HG03108 (cell line): ENCODE results near the gene VPS45.

Source experiments
- ATAC-seq: cut with Tn5 transposase; IDR thresholded peaks from one replicate; pipeline ENCODE4 v1.9.1; 2021; ENCODE audit warnings: moderate library complexity; ENCODE audit not compliant: unreplicated experiment

Gene VPS45

DNA sequence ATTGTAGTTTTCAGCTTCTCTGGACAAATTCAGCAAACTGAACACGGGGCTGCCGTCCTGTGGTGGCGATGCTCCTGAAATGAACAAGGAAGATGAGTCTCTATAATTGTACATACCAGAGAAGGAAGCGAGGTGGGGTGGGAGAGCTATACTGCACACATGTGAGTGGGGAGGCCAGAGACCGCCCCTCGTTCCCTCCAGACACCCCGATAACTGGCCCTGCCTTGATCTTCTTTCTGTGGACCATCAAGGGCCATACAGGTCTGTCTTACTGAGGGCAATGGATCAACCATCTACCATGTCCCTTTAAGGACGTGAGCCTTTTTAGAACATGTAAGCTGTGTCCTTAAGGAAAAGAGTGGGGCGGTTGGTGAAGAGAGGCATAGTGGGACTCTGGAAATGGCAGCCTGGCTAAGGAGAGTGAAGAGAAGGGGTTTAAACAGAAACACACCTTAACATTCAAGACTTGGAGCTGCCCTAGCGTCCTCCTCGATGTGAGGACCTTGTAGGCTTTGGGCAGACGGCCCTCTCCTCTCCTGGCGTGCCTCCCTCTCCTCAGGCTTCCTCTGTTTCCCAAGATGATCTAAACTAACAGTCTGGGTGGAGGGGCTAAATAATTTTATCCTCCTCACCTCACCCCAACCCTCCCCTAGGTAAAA lies 88.0 kb downstream of the VPS45 start:
- no peak for ATAC-seq

DNA sequence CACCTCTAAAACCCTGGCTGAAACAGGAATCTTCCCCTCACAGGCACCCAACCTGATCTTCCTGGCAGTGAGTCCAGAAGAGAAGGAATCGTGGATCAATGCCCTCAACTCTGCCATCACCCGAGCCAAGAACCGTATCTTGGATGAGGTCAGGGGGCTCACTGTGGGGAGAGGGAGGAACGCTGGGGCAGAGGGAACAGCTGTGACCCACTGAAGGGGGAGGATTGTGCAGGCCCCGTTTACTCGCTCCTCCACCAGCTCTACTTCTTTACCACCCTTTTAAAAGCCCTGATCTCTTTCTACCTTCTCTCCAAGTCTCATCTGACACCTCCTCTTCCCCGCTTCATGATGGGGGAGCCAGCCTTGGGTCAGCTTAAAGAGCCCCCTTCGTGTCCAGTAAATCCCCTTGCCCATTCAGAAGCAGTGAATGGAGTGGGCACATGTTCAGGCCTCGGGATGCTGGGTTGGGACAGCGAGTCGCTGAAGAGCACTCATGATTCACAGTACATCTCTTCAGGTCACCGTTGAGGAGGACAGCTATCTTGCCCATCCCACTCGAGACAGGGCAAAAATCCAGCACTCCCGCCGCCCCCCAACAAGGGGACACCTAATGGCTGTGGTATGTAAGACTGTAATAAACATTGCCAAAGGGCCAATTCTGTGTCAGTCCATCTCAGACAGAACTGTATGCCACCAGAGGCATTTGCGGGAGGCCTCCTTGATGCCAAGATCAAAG lies 89.5 kb downstream of the VPS45 start:
- no peak for ATAC-seq

DNA sequence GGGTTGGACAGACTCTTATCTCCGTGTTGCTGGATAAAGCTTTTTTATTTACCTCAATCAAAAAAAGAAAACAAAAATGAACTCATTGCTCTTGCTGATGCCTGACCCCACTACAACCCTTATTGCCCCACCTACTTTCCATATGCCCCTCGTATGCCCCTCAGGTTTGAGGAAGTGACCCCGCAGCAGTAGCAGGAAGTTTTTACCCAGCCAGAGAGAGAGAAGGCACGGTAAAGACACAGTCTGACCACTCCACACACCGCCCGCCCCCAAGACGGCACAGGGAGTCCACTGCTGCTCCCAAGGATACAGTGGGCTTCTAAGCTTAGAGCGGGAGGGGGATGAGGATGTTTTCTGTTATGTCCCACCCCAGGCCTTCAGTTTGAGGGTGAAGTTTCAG lies 92.0 kb downstream of the VPS45 start:
- ATAC-seq = peak; percentile 30

DNA sequence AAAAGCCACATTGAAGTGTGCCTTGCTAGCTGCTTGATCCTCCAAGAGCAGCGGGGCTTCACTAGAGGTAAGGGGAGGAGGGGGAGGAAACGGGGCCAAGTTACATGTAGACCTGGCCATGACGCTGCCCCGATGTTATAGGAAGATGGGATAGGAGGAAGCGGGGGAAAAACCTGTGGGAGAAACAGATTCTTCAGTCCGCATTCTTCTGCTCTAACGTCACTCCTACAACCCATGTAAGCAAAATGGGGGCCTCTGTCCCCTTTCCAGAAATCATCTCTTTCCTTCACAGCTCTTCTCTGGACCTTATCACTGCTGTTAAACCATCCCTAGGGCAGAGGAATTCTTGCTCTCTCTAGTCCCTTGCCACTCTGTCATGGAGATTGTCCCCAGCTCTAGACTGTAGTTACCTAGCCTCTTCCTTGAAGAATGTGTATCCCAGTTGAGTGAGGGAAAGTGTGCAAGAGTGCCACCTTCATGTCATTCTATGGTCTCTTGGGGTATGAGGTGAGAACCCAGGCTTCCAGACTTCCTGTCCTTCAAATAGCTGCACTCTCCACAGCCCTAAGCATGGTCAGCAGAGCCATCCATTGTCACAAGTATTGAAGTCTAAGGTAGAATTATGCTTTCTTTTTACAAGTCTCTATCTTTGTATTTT lies 93.5 kb downstream of the VPS45 start:
- ATAC-seq = no peak

DNA sequence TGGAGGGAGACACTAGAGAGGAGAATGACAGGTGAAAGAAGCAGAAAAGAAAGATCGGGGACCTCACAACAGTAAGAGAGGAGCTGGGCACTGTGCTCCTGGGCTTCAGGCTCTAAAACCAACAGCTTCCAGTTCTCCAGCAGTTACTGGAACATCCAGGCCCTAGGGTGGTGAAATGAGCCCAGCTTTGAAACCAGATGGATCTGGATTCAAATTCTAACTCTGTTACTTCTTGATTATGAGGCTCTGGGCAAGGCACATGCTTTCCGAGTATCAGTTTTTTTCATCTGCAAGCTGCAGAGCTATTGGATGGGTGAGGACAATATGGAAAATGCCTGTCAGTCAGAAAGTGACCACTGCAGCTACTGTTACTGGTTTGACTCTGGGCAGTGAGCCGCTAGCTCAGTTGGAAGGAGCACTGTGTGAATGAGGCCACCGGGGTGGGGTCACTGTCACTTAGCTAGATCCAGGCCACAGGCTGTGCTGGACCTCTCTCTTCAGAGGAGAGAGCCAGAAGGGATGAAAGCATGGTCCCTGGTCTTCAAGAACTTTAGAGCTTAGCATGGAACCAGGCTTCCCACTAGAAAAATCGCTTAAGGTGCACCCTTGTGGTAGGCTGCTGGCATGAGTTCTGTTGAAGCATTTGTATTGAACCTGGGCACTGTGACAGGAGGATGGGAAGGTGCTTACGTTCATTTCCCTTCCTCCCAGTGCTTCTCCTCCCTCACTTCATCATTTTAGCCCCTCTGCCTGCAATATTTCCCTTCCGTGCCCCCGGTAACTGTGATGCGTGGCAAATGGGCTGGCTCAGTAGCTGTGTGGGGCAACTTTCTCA lies 94.4 kb downstream of the VPS45 start:
- ATAC-seq = no peak

DNA sequence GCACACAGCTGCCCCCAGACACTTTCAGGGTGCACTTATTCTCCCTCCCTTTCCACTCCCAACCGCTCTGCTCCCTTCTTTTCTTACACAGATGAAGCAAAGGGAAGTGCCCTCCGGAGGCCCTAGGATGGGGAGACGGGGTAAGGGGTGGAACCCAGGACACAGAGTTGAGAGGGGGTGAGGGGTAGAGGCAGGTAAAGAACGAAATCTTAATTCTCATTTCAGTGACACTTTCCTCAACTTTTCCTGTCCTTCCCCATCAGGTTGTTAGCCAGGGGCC lies 94.9 kb downstream of the VPS45 start:
- ATAC-seq = no peak

DNA sequence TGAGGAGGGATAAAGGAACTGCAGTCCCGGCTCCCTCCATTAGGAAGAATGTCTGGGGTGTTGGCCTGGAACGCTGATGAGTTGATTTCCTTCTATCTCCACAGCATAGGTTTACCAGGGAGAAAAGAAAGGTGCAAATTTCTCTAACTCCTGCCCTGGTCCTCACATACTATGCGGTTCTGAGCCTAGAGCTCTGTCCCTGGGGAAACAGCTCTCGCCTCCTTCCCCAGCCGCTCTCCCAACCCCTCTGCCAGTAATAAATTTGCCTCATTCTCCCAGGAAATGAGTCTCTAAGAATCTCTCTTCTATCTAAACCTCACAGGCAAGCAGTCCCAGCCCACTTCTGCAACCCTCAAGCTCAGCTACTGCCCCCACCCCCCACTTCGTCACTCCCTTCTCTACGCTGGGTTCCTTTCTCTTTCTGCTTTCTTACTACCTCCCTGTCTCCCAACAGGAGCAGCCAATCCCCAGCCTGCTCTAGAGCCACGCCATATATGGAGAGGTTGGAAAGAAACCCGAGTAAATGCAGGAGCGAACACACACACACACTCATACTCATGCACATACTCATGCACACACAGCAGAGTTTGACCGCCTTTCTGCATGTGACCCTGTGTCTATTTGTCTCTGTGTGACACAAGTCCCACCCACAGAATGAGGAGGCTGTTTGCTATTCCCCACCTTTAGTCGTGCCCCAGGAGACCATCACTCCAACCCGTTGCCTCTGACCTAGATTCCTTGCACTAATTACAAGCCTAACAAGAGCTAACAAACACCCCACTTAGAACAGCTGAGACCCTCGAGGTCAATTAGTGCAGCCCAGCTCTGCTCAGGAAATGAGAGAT lies 95.5 kb downstream of the VPS45 start:
- ATAC-seq = peak; percentile 19

DNA sequence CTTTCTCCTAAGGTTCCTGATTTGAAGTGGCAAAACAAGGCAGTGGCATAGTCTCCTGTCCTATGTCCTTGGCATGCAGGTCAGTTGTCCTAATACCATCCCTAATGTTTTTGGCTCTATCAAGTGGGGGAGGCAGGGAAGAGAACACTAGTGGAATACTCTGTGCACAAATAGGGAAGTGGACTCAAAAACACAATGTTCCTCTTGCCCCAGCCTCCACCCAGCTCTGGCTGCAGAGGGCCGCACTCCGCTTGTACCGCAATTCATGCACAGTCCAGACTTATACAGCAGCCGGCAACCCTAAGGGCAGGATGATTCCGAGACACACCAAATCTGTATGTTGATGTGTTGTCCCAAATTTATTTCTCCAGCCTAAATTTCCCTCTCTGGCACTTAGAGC lies 96.6 kb downstream of the VPS45 start:
- no peak for ATAC-seq

DNA sequence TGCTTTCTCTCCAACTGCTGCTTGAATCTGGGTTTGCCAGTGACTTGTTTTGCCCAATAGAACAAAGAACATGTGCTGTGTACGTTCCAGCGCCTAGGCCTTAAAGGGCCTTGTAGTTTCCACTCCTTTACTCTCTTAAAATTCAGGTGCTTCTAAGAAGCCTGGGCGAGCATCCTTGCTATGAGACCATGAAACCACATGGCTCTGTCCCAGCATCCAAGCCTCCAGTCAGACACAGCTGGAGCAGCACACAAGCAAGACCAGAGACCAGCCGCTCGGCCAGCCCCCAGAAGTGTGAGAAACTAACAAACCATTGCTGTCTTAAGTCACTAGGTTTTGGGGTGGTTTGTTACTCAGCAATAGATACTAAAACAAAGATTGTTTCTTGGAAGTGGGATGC lies 97.2 kb downstream of the VPS45 start:
- ATAC-seq = no peak

DNA sequence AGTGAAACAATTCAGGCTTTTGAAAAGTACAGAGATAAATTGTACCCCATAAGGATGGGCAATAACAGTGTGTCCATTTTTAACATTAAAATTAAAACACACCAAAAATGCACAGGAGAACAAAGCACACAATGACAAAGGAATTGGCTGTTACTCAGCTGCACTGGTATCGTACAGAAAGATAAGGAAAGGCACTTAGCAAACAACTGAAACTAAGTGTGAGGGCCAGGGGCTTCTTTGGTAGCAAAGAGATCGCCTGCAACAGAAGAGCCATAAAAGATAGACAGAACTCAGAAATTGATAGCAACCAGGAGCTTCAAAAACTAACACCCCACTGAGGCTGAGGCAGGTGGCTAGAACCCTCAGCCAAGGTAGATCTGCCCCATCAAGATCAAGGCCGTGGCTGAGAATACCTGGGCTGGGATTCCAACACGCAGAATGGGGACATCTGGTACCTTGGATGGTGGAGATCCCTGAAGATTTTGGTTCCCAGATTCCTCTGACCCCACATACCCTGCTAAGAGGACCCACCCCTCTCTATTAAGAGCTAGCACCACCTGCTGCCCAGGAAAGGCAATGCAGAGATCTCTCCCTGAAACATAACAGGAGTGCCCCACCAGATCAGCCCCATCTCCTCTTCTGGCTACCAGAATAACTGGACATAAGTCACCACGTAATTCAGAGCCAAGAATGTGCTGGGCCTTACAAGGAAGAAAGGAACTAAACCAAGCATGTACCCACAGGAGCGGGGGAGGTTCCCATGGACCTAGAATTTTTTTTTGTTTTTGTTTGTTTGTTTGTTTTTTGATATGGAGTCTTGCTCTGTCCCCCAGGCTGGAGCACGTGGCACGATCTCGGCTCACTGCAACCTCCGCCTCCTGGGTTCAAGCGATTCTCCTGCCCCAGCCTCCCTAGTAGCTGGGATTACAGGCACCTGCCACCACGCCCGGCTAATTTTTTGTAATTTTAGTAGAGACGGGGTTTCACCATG lies 98.3 kb downstream of the VPS45 start:
- no peak for ATAC-seq

DNA sequence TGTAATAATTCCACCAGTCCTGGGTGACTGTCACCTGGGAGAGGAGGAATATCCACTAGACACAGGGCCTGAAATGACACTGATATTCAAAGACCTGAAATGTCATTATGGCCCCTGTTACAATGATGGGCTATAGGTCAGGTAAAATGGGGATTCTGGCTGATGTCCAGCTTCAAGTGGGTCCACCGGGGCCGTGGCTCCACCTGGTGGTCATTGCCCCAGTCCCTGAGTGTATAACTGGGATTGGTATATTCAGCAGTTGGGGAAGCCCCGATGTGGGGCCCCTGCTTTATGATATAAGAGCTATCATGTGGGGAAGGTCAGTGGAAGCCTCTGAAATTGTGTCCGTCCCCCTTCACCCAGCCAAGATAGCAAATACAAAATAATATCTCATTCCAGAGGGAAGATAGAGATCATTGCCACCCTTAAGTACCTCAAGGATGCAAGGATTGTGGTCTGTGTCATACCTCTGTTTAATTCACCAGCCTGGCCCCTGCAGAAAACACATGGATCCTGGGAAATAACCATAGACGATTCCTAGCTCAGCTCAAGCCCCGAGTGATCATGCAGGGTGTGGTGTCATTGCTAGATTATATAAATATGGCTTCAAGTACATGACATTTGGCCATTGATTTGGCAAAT lies 101.5 kb downstream of the VPS45 start:
- ATAC-seq = no peak

DNA sequence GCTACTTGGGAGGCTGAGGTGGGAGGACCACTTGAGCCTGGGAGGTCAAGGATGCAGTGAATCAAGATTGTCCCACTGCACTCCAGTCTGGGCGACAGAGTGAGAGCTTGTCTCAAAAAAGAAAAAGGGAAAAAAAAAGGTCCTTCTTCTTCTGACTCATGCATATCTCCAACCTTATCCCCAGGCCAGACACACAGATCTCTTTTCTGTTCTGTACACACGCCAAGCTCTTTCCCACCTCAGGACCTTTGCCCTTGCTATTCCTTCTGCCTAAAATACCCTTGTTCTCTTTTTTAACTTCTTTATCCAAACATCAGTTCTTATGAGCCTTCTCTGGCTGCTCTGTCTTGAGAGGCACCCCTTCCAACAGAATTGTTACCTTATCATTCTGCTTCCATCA lies 104.2 kb downstream of the VPS45 start:
- ATAC-seq = no peak

DNA sequence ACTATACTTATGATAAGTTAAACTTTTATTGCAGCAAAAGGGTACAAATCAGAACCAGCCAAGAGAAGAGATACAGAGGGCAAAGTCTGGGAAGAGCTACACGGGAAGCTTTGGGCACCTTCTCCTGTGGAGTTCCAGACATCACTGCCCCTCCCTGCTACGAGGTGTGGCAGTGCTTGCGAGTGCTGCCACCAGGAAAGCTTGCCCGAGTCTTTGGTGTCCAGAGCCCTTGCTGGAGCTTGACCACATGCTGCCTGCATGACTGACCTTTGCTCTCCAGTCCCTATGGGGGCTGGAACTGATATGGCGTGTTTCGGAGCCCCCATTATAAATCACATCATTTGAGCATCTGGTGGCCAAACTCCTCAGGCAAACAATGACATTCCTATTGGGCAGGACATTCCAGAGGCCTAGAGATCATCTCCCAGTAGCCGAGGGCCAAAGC lies 105.6 kb downstream of the VPS45 start:
- no peak for ATAC-seq

DNA sequence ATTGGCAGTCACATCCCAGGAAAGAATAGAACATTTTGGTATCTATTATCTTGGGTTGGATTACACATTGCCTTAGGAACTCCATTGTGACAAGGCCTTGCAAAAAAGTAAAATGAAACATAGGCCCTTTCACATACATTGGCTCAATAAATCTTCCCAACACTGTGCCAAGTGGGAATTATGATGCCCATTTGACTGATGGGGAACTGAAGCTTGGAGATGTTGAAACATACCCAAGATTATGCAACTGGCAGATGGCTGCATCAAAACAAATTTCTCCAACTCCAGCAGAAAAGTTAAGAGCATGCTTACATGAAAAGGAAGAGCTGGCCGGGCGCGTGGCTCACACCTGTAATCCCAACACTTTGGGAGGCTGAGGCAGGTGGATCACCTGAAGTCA lies 109.0 kb downstream of the VPS45 start:
- ATAC-seq = no peak

DNA sequence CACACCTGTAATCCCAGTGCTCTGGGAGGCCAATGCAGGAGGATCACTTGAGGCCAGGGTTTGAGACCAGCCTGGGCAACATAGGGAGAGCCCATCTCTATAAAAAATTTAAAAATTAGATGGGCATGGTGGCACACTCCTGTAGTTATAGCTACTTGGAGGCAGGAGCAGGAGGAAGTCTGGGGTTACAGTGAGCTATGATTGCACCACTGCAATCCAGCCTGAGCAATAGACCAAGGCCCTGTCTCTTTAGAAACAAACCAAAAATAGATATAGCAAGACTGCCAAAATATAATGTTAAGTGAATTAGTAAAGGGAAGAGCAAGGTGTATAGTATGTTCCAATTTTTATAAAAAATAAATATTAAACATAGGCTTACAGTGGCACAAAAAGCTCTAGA lies 111.0 kb downstream of the VPS45 start:
- no peak for ATAC-seq

DNA sequence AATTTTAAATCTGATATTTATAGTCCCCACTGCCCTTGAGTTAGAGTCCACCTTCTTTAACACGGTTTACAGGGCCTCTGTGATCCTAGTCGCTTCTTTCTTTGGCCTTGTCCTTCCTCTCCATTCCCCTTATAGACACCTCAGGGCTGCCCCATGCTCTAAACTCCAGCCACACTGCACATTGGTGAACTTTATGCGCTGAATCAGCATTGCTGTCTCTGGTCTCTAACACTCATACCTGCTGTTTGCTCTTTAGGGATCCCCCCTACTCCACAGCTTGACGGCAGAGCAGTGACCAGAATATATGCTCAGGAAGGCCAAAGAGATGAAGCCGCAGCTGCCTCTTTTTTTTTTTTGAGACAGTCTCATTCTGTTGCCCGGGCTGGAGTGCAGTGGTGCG lies 112.3 kb downstream of the VPS45 start:
- no peak for ATAC-seq

DNA sequence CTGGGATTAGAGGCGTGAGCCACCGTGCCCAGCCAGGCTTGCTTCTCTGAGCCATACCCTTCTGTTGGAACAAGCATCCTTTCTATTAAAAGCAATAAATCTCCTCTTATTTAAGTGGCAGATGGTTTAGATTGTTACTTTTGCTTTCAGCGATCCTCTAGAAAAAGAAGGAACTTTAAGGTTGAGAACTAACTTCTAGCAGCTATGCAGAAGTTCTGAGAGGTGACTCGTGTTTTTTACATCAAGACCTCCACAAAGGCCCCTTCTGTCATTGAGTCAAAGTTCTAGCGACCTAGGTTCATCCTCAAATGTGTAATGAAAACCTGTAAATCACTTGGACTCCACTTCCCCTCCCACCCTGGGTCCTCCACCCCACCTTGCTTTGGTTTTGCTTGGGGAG lies 112.9 kb downstream of the VPS45 start:
- no peak for ATAC-seq

DNA sequence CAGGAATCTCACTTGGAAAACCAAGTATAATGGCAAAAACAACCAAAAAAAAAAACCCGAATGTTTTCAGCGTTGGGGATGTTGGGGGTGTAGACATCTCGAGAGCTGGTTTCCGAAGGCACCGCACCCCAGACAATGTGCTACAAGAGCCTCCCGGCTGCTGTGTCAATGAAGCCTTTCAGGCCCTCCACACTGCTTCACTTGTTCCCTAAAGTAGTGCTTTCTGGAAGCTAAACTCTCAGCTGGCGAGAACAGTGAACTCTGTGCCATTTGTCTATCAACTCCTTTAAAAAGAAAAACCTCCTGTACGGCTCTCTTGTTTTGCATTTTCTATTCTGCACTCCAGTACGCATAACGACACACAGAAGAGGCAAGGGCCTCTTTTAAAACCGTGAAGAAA lies 114.7 kb downstream of the VPS45 start:
- ATAC-seq = no peak

DNA sequence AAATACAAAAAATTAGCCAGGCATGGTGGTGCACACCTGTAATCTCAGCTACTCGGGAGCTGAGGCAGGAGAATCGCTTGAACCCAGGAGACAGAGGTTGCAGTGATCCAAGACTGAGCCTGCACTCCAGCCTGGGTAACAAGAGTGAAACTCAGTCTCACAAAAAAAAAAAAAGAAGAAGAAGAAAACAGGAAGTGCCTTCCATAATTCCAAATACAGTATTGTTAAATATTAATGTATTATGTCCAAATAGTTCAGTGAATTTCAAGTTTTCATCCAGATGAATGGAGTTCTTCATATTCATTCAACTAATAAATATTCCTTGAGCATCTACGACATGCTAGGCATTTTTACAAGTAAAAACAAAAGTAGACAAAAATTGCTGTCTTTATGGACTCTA lies 115.5 kb downstream of the VPS45 start:
- no peak for ATAC-seq
